ENCODE results near the gene RAC2. TPM values are rescaled to one million over a fixed set of nuclear protein-coding genes. Genes with fewer than 3 reads are reported as not detected.

Gene RAC2
- total RNA-seq: 16.6 and 18.1 TPM in 2 replicates

GRCh38 chr22:37244114-37244921 lies at the start of gene RAC2:
Gene RAC2, minus strand, starts transcription at chr22:37244269. Its CDS starts 121 bp downstream, at chr22:37244148.

DNA sequence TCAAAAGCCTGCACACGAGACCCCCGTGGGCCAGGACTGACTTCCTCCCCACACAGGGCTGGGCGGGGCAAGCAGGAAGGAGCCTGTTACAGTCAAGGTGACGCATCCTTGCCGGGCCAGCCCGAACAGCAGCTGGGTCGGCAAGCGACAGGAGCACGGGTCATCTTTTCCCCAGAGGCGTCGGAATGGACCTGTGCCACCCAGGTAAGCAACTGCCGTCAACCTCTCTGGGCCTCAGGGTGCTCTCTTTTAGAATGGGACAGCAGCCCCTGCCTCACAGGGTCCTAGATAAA lies 38.3 kb upstream of the RAC2 start, which contains the start of gene CYTH4:
Gene CYTH4 (plus strand): TSS at position 124 of the 293 bp plus-strand sequence. CDS start 62 bp downstream, at position 186.

DNA sequence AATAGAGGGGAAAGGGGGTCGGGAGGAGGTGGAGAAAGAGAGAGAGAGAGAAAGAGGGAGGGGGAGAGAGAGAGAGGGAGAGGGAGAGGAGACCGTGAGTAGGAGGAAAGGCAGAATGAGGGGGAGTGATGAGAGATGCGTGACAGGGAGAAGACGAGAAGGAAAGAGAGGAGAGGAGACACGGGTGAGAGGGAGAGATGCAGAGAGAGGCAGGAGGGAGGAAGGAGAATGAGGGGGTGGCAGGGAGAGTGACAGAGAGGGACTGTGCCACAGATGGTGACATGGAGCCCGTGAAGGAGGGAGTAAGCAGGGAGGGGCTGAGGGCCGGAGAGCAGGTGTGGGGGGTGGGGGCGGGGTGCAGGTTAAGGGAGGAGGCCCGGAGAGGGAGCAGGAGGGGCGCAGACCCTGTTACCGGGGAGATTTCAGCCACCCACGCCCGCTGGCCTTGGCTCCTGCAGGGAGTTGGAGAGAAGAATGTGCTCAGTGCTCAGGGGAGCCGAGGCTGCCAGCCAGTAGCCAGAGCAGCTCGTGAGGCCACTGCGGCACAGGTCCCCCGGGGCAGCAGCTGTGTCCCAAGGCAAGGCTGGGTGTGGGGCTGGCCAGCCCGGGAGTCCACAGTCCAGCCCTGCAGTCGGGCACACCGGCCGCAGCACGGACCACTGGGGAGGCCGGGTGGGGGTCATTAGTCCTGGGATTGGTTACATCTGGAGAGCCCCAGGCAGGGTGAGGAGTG lies 31.7 kb downstream of the RAC2 start, which contains the start of gene SSTR3:
Gene SSTR3 (minus strand): TSS at position 304 of the 733 bp plus-strand sequence. CDS start 4,674 bp downstream, outside the sequence.

DNA sequence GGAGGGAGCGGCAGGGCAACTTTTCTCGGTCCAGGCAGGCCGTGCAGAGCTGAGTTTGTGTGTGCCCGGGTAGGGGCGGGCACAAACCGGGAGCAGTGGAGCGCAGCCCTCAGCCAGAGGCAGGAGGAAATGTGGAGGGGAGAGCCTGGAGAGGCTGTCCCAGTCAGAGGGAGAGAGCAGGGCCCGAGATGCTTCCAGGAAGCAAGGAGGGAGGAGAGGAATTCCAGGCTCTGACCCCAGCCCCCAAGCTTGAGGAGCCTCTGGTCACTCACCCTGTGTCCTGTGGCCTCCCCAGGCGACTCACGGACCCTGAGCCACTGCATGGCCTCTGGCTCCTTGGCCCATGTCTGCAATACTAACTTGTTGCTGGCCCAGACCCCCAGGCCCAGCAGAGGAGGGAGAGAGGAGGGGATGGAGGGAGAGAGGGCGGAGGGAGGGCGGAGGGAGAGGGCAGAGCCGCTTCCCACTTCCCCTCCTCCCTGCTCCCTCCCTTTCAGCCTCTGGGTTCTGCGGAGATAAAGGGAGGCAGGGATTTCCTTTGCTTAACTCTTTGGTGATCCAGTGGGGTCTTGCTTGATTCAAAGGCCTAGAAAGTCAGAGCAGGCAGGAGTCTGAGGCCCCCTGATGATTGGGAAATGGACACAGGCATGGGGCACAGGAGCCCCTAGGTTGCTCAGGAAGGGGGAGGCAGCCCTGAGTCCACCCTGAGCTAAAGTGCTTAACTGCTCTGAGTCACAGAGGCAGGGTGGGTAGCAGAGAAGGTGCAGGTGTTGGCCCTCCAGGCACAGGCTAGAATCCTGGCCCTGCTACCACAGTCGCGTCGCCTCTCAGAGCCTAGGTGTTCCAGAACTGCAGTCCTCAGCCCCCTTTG lies 55.9 kb downstream of the RAC2 start, which contains the start of gene C1QTNF6:
Gene C1QTNF6 (minus strand): TSS at position 357 of the 871 bp plus-strand sequence. CDS start 34 bp downstream, at position 323.

Other genes with a start within 250 kb of the RAC2 start
- 34.1 and 68.7 TPM in 2 replicates for gene TST, start 224.8 kb downstream of the RAC2 start, total RNA-seq
- gene MPST, start 224.5 kb downstream of the RAC2 start, total RNA-seq: 190 and 252 TPM in 2 replicates
- 10.9 and 17.1 TPM in 2 replicates for gene KCTD17, start 192.5 kb downstream of the RAC2 start, total RNA-seq
- not detected in 2 replicates for gene TMPRSS6, start 134.6 kb downstream of the RAC2 start, total RNA-seq
- gene IL2RB, start 94.4 kb downstream of the RAC2 start, total RNA-seq: not detected in 2 replicates
- gene C1QTNF6, start 56.0 kb downstream of the RAC2 start, total RNA-seq: 4.3 TPM in 2 replicates
- under 0.01 TPM in 1 of 2 replicates, not detected in the other for gene SSTR3, start 31.8 kb downstream of the RAC2 start, total RNA-seq
- 1.5 TPM in 1 of 2 replicates, not detected in the other for gene CYTH4, start 38.2 kb upstream of the RAC2 start, total RNA-seq
- 0.64 and 1.9 TPM in 2 replicates for gene ELFN2, start 183.2 kb upstream of the RAC2 start, total RNA-seq
- gene MFNG, start 242.1 kb upstream of the RAC2 start, total RNA-seq: 0.43 and 2.2 TPM in 2 replicates

All from tracheal epithelial cell (primary cell).